DND-41 (cell line): ENCODE results near the gene STARD3.
A peak's percentile ranks its signal among the peaks of the same experiment; 100 is the strongest.

Experiments
- ATAC-seq: fragments of 200-7000 bp; cut with Tn5 transposase; 3 replicates; pipeline ENCODE4 v1.9.1; 2021; ENCODE audit warnings: low read depth; ENCODE audit not compliant: insufficient read depth
- DNase-seq: peaks from one replicate; pipeline ENCODE4 v3.0.0-alpha.2; 2020
- H2AFZ ChIP-seq: 2 replicates; pipeline ENCODE4 v1.6.0; 2012; ENCODE audit warnings: low read depth, low read length
- H3K27ac ChIP-seq: 2 replicates; pipeline ENCODE4 v1.5.1; 2012; ENCODE audit warnings: low read length, inconsistent platforms
- H3K27me3 ChIP-seq: fragments of 200-600 bp; sonication (generic); 2 replicates; pipeline ENCODE4 v1.6.0; 2012; ENCODE audit warnings: low read length, mild to moderate bottlenecking, inconsistent platforms; ENCODE audit not compliant: insufficient read depth, poor library complexity
- H3K36me3 ChIP-seq: 2 replicates; pipeline ENCODE4 v1.5.1; 2012; ENCODE audit warnings: low read length, inconsistent platforms; ENCODE audit not compliant: insufficient read depth
- H3K4me1 ChIP-seq: 2 replicates; pipeline ENCODE4 v1.5.1; 2012; ENCODE audit warnings: mild to moderate bottlenecking, low read length; ENCODE audit not compliant: insufficient read depth
- H3K4me2 ChIP-seq: 2 replicates; pipeline ENCODE4 v1.6.0; 2012; ENCODE audit warnings: mild to moderate bottlenecking, moderate library complexity, low read length, inconsistent platforms; ENCODE audit not compliant: insufficient read depth
- H3K4me3 ChIP-seq, 2 experiments: fragments of 200-600 bp in 1 of 2; shearing (Covaris generic) in 1 of 2; 2 replicates each; pipeline ENCODE4 v1.5.1; 2012 to 2016; ENCODE audit warnings: inconsistent platforms in 2 of 2, low read length in 2 of 2, mild to moderate bottlenecking in 2 of 2, low read depth in 1 of 2, moderate library complexity in 1 of 2
- H3K79me2 ChIP-seq: 2 replicates; pipeline ENCODE4 v1.6.0; 2012; ENCODE audit warnings: low read length, inconsistent platforms; ENCODE audit not compliant: insufficient read depth
- H3K9ac ChIP-seq: 2 replicates; pipeline ENCODE4 v1.6.0; 2012; ENCODE audit warnings: low read depth, mild to moderate bottlenecking, inconsistent platforms, low read length, moderate library complexity
- H3K9me3 ChIP-seq: 2 replicates; pipeline ENCODE4 v1.5.1; 2012; ENCODE audit warnings: low read length, moderate library complexity, mild to moderate bottlenecking, inconsistent platforms; ENCODE audit not compliant: insufficient read depth, severe bottlenecking
- H4K20me1 ChIP-seq: 2 replicates; pipeline ENCODE4 v1.6.0; 2012; ENCODE audit warnings: low read length; ENCODE audit not compliant: insufficient read depth
- EZH2 ChIP-seq: IDR thresholded peaks from 3 replicates; pipeline ENCODE4 v1.6.1; 2012; ENCODE audit warnings: borderline replicate concordance, low read depth, mild to moderate bottlenecking, moderate library complexity, low read length, inconsistent platforms; ENCODE audit not compliant: severe bottlenecking
- TF ChIP-seq, protein P1 (sequence below): IDR thresholded peaks from 2 replicates; pipeline ENCODE4 v1.5.1; 2012; ENCODE audit warnings: borderline replicate concordance, low read length, moderate library complexity, mild to moderate bottlenecking; ENCODE audit not compliant: poor library complexity, severe bottlenecking; ENCODE audit errors: extremely low read depth

STARD3 gene

DNA sequence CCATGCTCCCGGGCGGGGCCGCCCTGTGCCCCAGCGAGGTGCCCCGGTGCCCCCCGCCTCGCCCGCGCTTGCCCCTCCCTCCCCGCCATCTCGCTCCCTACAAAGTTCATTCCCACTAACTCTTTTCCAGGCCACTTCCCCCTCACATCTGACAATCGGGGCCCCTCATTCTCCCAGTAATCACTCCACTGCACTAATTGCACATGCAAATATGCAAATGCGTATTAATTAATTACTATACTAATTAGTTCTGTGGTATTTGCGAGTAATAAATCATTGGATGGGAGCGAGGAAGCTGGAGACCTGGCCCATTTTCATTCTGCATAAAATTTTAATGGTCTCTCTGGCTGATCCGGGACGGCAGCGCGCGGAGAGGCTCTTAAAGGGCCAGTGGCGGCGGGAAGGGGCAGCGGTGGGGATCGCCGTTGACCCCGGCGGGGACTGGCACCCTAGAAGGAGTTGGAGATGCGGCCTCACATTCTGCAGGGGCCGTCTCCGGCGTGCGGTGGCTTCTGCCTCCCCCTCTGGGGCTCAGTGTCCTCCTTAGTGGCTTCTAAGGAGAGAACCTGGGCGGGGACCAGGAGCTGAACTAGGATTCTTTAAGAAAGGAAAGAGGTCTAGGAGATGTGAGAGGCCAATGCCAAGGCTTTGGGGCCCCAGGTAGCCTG, 18.6 kb upstream of the STARD3 start:
- Histone ChIP-seq H3K27ac (no peak overlapping the region), H3K36me3 (no peaks in the 10 kb centered on the region), H4K20me1 (peaks cover 13% of the 10 kb centered on the region; the same call in 1 of the 2 replicates), H2AFZ (peak overlapping the region; percentile 74), H3K4me3 (peak overlapping the region; percentile 19 to 56; a peak in 3 of 4 replicates), H3K27me3 (peaks cover 48% of the 10 kb centered on the region), H3K9ac (peak overlapping the region; percentile 50), H3K4me1 (peaks cover 27% of the 10 kb centered on the region), H3K79me2 (no peaks in the 10 kb centered on the region), H3K4me2 (peak overlapping the region; percentile 94), H3K9me3 (no peaks in the 10 kb centered on the region)
- ATAC-seq (no peak), DNase-seq (no peak)
- TF ChIP-seq EZH2: no peak
- TF ChIP-seq, protein P1, sequence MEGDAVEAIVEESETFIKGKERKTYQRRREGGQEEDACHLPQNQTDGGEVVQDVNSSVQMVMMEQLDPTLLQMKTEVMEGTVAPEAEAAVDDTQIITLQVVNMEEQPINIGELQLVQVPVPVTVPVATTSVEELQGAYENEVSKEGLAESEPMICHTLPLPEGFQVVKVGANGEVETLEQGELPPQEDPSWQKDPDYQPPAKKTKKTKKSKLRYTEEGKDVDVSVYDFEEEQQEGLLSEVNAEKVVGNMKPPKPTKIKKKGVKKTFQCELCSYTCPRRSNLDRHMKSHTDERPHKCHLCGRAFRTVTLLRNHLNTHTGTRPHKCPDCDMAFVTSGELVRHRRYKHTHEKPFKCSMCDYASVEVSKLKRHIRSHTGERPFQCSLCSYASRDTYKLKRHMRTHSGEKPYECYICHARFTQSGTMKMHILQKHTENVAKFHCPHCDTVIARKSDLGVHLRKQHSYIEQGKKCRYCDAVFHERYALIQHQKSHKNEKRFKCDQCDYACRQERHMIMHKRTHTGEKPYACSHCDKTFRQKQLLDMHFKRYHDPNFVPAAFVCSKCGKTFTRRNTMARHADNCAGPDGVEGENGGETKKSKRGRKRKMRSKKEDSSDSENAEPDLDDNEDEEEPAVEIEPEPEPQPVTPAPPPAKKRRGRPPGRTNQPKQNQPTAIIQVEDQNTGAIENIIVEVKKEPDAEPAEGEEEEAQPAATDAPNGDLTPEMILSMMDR: no peak

DNA sequence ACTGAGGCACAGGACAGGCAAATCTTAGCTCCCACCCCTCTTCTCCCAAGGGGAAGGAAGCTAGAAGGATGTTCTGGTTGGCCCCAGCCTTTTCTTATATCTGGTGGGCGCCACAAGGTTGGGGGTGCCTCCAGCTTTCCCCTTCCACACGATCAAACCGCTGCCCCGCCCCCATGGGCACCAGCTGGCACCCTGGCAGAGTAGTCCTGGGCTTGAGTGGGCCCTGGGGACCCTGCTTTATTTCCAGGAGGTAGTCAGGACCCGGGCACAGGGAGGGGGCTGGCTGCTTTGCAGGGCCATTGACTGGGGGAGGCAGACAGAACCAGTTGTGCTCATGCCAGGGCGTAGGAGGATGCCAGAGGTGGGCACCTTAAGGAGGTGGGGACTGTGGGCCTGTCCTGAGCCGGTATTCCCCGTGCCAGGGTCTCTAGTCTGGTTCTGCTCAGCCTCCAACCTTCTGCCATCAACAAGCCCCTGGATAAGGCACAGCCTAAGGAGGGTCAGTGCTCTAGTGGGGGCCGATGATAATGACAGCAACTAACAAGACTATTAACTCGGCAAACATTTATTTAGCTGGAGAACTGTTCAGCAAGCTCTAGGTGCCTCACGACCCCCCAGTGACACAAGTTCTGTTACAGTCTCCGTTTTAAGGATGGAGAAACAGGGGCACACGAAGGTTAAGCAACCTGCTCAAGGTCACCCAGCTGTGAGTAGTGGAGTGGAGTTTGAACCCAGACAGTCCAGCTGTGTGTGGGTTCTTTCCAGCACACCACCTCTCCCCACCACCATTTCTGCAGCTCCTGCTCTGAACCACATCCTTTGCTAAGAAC, 17.8 kb upstream of the STARD3 start:
- H3K36me3 ChIP-seq: no peaks in the 10 kb centered on the region
- ATAC-seq: no peak
- H3K79me2 ChIP-seq: no peaks in the 10 kb centered on the region
- H3K27me3 ChIP-seq: peaks cover 48% of the 10 kb centered on the region
- H3K9ac ChIP-seq: no peak overlapping the region; the same call in 1 of the 2 replicates
- no peak for TF ChIP-seq EZH2
- TF ChIP-seq, protein P1: no peak
- no peaks in the 10 kb centered on the region for H3K9me3 ChIP-seq
- no peak overlapping the region for H3K4me3 ChIP-seq
- no peak overlapping the region for H3K4me2 ChIP-seq
- H3K27ac ChIP-seq: no peak overlapping the region
- peaks cover 30% of the 10 kb centered on the region for H3K4me1 ChIP-seq
- H4K20me1 ChIP-seq: peaks cover 13% of the 10 kb centered on the region; the same call in 1 of the 2 replicates
- no peak for DNase-seq
- H2AFZ ChIP-seq: no peak overlapping the region

DNA sequence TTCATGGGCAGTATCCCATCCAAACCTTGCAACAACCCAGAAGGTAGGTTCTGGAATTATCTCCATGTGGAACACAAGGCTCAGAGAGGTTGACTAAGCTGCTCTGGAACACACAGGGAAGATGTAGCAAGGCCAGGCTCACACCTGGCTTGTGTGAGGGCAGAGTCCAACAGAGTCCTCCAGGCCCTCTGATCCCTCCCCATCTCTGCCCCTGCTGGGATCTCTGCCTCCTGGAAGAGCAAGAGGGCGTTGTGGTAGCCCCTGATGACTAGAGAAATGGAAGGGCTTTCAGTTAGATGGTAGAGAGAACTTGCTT, 17.2 kb upstream of the STARD3 start:
- H3K27me3 ChIP-seq: peaks cover 46% of the 10 kb centered on the region
- DNase-seq (no peak), ATAC-seq (no peak)
- no peak overlapping the region for H2AFZ ChIP-seq
- H3K9ac ChIP-seq: no peak overlapping the region
- no peaks in the 10 kb centered on the region for H3K9me3 ChIP-seq
- no peak overlapping the region for H3K4me3 ChIP-seq
- peaks cover 13% of the 10 kb centered on the region; the same call in 1 of the 2 replicates for H4K20me1 ChIP-seq
- H3K27ac ChIP-seq: no peak overlapping the region
- no peak overlapping the region for H3K4me2 ChIP-seq
- TF ChIP-seq, protein P1: no peak
- no peaks in the 10 kb centered on the region for H3K36me3 ChIP-seq
- H3K79me2 ChIP-seq: no peaks in the 10 kb centered on the region
- H3K4me1 ChIP-seq: peaks cover 30% of the 10 kb centered on the region
